Lower lobe of right lung (tissue), 2 donors: ENCODE results near the gene ANTKMT. TPM values are rescaled to one million over a fixed set of nuclear protein-coding genes. Genes with fewer than 3 reads are reported as not detected.

Source experiments
- ATAC-seq, 2 donors: fragments of 200-7000 bp; cut with Tn5 transposase; one replicate each; pipeline ENCODE4 v1.9.1; 2020 to 2022; ENCODE audit warnings: mild to moderate bottlenecking in 2 of 2, moderate library complexity in 2 of 2
- DNase-seq: peaks from one replicate; pipeline ENCODE4 v3.0.0-alpha.2; 2020
- H3K27ac ChIP-seq: fragments of 200-600 bp; one replicate; pipeline ENCODE4 v1.8.0; 2022
- H3K27me3 ChIP-seq: fragments of 200-600 bp; one replicate; pipeline ENCODE4 v1.8.0; 2022; ENCODE audit warnings: low read depth
- H3K36me3 ChIP-seq: fragments of 200-600 bp; one replicate; pipeline ENCODE4 v1.8.0; 2022; ENCODE audit warnings: mild to moderate bottlenecking
- H3K4me1 ChIP-seq: fragments of 200-600 bp; one replicate; pipeline ENCODE4 v1.8.0; 2022
- H3K4me3 ChIP-seq: fragments of 200-600 bp; one replicate; pipeline ENCODE4 v1.8.0; 2022; ENCODE audit warnings: mild to moderate bottlenecking
- H3K9me3 ChIP-seq: fragments of 200-600 bp; one replicate; pipeline ENCODE4 v1.8.0; 2022
- intact Hi-C: fragments of 100-400 bp; cut with DNase I; formaldehyde crosslinking; loops from one replicate; pipeline ENCODE4 v1.11.0; 2022
- total RNA-seq: library from RNA; stranded (reverse); fragmentation: NEBNext Ultra II Directional; extraction: Animal tissue kit (Norgen Biotek cat#: 25700); gene quantifications from one replicate; pipeline ENCODE4 v1.2.1, GENCODE V29; 2021
- TF ChIP-seq, protein P1 (sequence below): fragments of 200-600 bp; IDR thresholded peaks from one replicate; pipeline ENCODE4 v1.8.0; 2022; ENCODE audit warnings: antibody characterized with exemption, mild to moderate bottlenecking
- donor health status: DM: no; HTN: yes; CAD: no; lungs with severe emphysema.

Gene ANTKMT
- total RNA-seq, 1 donor from 2014 or later: 36.5 TPM

DNA sequence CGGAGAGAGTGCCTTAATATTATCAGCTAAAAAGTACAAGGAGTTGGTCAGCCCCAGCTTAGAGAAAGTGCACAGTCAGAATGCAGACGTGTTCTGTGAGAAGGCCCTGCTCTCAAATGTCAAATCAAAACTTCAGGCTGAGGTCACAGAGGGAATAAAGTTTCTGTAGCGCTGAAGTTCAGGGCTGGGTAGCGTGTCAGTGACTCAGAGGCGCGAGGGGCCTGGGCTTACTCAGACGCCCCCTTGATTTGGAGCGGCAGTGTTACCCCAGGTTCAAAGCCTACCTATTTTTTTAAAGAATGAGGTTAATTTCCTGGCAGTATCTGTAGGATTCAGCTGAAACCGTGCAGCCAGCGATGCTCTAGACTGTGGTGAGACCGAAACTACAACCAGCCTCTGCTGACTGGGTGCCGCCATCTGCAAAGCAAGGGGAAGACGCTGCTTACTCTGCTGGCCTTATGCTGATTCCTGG is 15.1 kb downstream of the ANTKMT start:
- TF ChIP-seq, protein P1, sequence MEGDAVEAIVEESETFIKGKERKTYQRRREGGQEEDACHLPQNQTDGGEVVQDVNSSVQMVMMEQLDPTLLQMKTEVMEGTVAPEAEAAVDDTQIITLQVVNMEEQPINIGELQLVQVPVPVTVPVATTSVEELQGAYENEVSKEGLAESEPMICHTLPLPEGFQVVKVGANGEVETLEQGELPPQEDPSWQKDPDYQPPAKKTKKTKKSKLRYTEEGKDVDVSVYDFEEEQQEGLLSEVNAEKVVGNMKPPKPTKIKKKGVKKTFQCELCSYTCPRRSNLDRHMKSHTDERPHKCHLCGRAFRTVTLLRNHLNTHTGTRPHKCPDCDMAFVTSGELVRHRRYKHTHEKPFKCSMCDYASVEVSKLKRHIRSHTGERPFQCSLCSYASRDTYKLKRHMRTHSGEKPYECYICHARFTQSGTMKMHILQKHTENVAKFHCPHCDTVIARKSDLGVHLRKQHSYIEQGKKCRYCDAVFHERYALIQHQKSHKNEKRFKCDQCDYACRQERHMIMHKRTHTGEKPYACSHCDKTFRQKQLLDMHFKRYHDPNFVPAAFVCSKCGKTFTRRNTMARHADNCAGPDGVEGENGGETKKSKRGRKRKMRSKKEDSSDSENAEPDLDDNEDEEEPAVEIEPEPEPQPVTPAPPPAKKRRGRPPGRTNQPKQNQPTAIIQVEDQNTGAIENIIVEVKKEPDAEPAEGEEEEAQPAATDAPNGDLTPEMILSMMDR: no peak
- H3K36me3 ChIP-seq: peaks cover 61% of the 10 kb centered on the region
- DNase-seq (no peak), ATAC-seq (no peak)
- H3K4me3 ChIP-seq: no peak overlapping the region
- H3K9me3 ChIP-seq: no peaks in the 10 kb centered on the region
- no peaks in the 10 kb centered on the region for H3K27me3 ChIP-seq
- intact Hi-C loops: no loop called here
- H3K27ac ChIP-seq: no peak overlapping the region
- H3K4me1 ChIP-seq: peaks cover 11% of the 10 kb centered on the region

DNA sequence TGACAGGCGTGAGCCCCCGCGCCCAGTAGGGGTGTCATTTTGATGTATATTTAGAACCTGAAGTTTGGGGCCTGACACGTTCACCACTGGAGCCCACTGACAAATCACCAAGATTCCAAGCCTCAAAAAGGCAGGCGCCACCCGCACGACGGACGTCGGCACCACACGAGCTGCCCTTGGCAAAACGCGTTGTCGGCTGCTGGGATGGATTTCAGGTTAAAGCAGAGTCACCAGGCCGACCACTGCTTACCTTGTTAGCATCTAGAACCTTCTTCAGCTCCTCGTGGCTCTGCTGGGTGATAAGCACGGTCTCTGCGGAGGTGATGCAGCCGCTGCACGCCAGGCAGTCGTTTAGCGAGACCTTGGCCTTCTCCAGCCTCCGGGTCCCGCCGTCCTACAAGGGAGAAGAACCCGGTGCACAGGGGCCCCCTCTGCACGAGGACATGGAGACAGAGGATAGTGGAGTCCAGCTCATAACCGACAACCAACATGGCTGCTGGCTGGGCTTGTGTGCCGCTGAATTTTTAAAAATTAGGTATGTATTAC is 16.1 kb downstream of the ANTKMT start:
- no peak for DNase-seq
- no peaks in the 10 kb centered on the region for H3K9me3 ChIP-seq
- H3K4me1 ChIP-seq: peaks cover 15% of the 10 kb centered on the region
- TF ChIP-seq, protein P1: no peak
- intact Hi-C loops: no loop called here
- ATAC-seq: no peak
- no peaks in the 10 kb centered on the region for H3K27me3 ChIP-seq
- no peak overlapping the region for H3K27ac ChIP-seq
- no peak overlapping the region for H3K4me3 ChIP-seq
- H3K36me3 ChIP-seq: peaks cover 61% of the 10 kb centered on the region

DNA sequence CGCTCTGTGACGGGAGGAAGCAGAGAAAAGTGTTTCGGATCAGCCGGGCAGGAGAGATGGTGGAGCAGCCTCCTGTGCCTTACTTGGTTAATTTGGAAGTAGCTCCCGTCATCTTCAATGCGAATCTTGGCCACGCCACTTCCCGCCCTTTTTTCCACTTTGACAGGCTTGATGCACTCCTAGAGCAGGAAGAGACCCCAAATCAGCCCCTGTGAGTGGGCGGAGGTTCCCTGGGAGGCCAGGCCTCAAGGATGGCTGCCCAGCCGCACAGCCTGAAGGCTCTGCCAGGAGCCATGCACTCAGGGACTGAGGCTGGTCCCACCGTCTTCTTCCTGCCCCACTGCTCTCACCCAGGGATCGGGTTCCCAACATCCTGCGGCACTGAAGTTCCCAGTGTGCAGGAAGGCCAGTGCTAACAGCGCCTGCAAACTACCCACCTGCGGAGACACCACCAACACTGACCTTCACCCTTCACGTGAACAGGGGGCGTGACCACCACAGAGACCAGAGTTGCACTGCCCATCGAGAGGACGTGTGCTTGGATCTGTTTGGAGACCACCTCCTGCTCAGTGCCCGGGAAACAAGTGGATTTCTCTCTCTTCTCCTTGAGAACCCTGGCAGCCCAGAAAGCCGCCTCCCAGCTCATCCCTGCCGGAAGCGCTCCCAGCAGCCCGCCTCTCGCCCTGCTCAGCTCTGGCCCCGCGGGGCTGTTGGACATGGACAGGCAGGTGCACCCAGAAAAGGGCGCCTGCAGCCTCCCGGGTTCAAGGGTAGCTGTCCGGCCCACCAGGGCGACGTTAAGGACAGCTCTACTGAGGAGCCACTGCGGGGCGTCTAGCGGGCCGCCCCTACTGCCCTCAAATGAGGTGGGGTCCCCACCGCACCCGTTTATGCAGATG is 18.9 kb downstream of the ANTKMT start:
- H3K27ac ChIP-seq: peak overlapping the region; percentile 86
- H3K9me3 ChIP-seq: no peaks in the 10 kb centered on the region
- no peak for ATAC-seq
- H3K4me3 ChIP-seq: peak overlapping the region; percentile 97
- DNase-seq: no peak
- H3K27me3 ChIP-seq: no peaks in the 10 kb centered on the region
- peaks cover 34% of the 10 kb centered on the region for H3K36me3 ChIP-seq
- intact Hi-C loops: no loop called here
- peaks cover 15% of the 10 kb centered on the region for H3K4me1 ChIP-seq
- TF ChIP-seq, protein P1: no peak

DNA sequence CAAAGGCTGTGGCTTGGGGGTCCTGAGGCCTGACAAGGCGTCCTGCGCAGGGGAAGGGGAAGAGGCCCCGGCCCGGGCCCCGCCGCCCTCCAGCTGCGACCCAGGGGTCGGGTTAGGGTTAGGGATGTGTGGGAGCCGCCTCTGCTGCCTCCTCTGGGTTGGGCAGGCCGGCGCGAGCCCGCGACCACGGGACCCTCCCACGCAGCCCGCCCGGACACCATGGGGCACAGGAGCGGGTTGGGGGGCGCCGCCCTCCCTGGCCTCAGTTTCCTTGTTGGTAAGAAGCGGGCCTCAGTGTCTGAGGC is 19.5 kb downstream of the ANTKMT start:
- no peaks in the 10 kb centered on the region for H3K9me3 ChIP-seq
- H3K4me1 ChIP-seq: peaks cover 15% of the 10 kb centered on the region
- peaks cover 27% of the 10 kb centered on the region for H3K36me3 ChIP-seq
- no peaks in the 10 kb centered on the region for H3K27me3 ChIP-seq
- H3K27ac ChIP-seq: peak overlapping the region; percentile 86
- TF ChIP-seq, protein P1: no peak
- H3K4me3 ChIP-seq: peak overlapping the region; percentile 97
- intact Hi-C loops: no loop called here
- peak; percentile 24 to 38 for ATAC-seq
- DNase-seq: peak; percentile 65

DNA sequence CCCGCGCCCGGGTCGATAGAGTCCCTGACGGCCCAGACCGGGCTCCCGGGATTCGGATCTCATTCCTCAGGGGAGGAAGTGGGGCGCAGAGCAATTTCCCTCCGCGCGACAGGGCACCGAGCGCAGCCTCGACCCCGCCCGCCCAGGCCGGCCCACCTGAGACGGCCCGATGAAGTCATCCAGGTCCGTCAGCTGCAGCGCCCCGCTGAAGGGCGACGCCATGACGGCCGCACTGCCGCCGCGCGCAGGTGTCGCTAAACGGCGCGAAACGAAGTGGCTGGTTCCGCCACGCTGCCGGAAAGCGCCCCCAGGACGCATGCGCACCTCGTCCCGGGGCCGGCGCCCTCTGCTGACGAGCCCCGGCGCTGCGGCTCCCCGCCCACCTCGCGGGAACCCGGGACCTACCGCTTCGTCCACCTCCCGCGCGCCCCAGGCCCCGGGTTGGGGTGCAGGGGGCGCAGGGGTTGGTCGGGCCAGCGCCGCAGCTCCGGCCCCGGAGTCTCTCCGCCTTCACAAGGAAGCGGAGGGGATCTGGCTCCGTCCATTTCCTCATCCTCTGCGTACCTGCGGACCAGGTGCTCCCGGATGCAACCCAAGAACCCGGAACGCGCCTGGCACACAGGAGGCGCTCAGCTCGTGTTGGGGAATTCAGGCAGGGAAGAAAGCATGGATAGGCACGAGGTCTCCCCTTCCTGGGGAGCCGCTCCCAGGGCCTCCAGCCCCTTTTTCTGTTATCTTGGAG is 20.0 kb downstream of the ANTKMT start, which contains the start of gene CIAO3:
TSS of gene CIAO3 (minus strand) at position 234 of the 742 bp plus-strand sequence. CDS start at position 222, 12 bp downstream.
- Histone ChIP-seq H3K27ac (peak within 1 kb of the TSS; percentile 86), H3K36me3 (peaks cover 22% of the 10 kb centered on the region), H3K9me3 (no peaks in the 10 kb centered on the region), H3K27me3 (no peaks in the 10 kb centered on the region), H3K4me1 (peaks cover 15% of the 10 kb centered on the region), H3K4me3 (peak within 1 kb of the TSS; percentile 97)
- intact Hi-C loops: no loop called here
- TF ChIP-seq, protein P1: peak; percentile 92
- peak; percentile 96 to 97 for ATAC-seq
- peak; percentile 93 for DNase-seq
